Activated T-helper 17 cell treated with anti-CD3 and anti-CD28 coated beads, Interleukin-2, amount 50 U/mL, for 72 hours (primary cell): Measurements from ENCODE around the gene SLC25A12. TPM values are rescaled to one million over a fixed set of nuclear protein-coding genes. Genes with fewer than 3 reads are reported as not detected.
"Not testable (repeated sequence)": the region's sequence is repeated elsewhere in the genome, so short reads cannot be mapped to it uniquely, and the experiment has no call there.

Experiments used
- ATAC-seq: fragments of 150-1000 bp; cut with Tn5 transposase; replicated peaks from 2 replicates; pipeline ENCODE4 v1.10.0; 2021; ENCODE audit warnings: mild to moderate bottlenecking, moderate library complexity
- H3K27ac Mint-ChIP-seq: one replicate; pipeline ENCODE4 v1.8.0; 2022; ENCODE audit warnings: mixed read lengths
- H3K27me3 Mint-ChIP-seq: one replicate; pipeline ENCODE4 v1.8.0; 2022; ENCODE audit warnings: mixed read lengths
- H3K36me3 Mint-ChIP-seq: one replicate; pipeline ENCODE4 v1.8.0; 2022; ENCODE audit warnings: low read depth, mild to moderate bottlenecking, mixed read lengths
- H3K4me1 Mint-ChIP-seq: one replicate; pipeline ENCODE4 v1.8.0; 2022; ENCODE audit warnings: mixed read lengths
- H3K4me3 Mint-ChIP-seq: one replicate; pipeline ENCODE4 v1.8.0; 2022; ENCODE audit warnings: mild to moderate bottlenecking, mixed read lengths
- H3K9me3 Mint-ChIP-seq: one replicate; pipeline ENCODE4 v1.8.0; 2022; ENCODE audit warnings: mixed read lengths
- total RNA-seq, 2 donors: library from RNA; stranded (reverse); gene quantifications; one replicate each; pipeline ENCODE4 v1.2.3, GENCODE V29; 2022

SLC25A12 gene
- total RNA-seq, 2 donors from 2014 or later = 15.2 to 30.1 TPM

GRCh38 chr2:171763602-171764001 lies 130.4 kb downstream of the SLC25A12 start:
- H3K9me3 Mint-ChIP-seq = no peaks in the 10 kb centered on the region
- H3K4me3 Mint-ChIP-seq = no peak overlapping the region
- H3K27me3 Mint-ChIP-seq = no peaks in the 10 kb centered on the region
- H3K36me3 Mint-ChIP-seq = peaks cover 53% of the 10 kb centered on the region
- no peak for ATAC-seq
- H3K4me1 Mint-ChIP-seq = peaks cover 6% of the 10 kb centered on the region
- no peak overlapping the region for H3K27ac Mint-ChIP-seq

- Mint-ChIP-seq H3K27me3 (no peaks in the 10 kb centered on the region), H3K4me3 (no peak overlapping the region), H3K4me1 (peaks cover 6% of the 10 kb centered on the region), H3K36me3 (peaks cover 59% of the 10 kb centered on the region), H3K27ac (no peak overlapping the region), H3K9me3 (no peaks in the 10 kb centered on the region)
- no peak for ATAC-seq
Measured at GRCh38 chr2:171762879-171763573, 131.0 kb downstream of the SLC25A12 start.

- H3K27ac Mint-ChIP-seq, H3K4me1 Mint-ChIP-seq, H3K4me3 Mint-ChIP-seq, H3K27me3 Mint-ChIP-seq, ATAC-seq, H3K9me3 Mint-ChIP-seq: not testable (repeated sequence)
- peaks cover 66% of the 10 kb centered on the region for H3K36me3 Mint-ChIP-seq
Measured at GRCh38 chr2:171761176-171761575, 132.9 kb downstream of the SLC25A12 start.

GRCh38 chr2:171758762-171759161 lies 135.3 kb downstream of the SLC25A12 start:
- H3K27ac Mint-ChIP-seq, ATAC-seq, H3K4me1 Mint-ChIP-seq, H3K4me3 Mint-ChIP-seq, H3K9me3 Mint-ChIP-seq, H3K27me3 Mint-ChIP-seq: not testable (repeated sequence)
- peaks cover 73% of the 10 kb centered on the region for H3K36me3 Mint-ChIP-seq

- Mint-ChIP-seq H3K9me3 (no peaks in the 10 kb centered on the region), H3K36me3 (peaks cover 79% of the 10 kb centered on the region), H3K27ac (no peak overlapping the region), H3K4me1 (no peaks in the 10 kb centered on the region), H3K4me3 (no peak overlapping the region), H3K27me3 (no peaks in the 10 kb centered on the region)
- no peak for ATAC-seq
Measured at GRCh38 chr2:171754254-171754939, 139.6 kb downstream of the SLC25A12 start.

- Mint-ChIP-seq H3K36me3 (peaks cover 88% of the 10 kb centered on the region), H3K4me1 (no peaks in the 10 kb centered on the region), H3K27ac (no peak overlapping the region), H3K4me3 (no peak overlapping the region), H3K27me3 (no peaks in the 10 kb centered on the region), H3K9me3 (no peaks in the 10 kb centered on the region)
- ATAC-seq = no peak
Measured at GRCh38 chr2:171747371-171747770, 146.7 kb downstream of the SLC25A12 start.

- peaks cover 6% of the 10 kb centered on the region for H3K4me1 Mint-ChIP-seq
- no peaks in the 10 kb centered on the region for H3K9me3 Mint-ChIP-seq
- ATAC-seq = no peak
- H3K36me3 Mint-ChIP-seq = peaks cover 86% of the 10 kb centered on the region
- H3K27ac Mint-ChIP-seq = no peak overlapping the region
- H3K4me3 Mint-ChIP-seq = no peak overlapping the region
- H3K27me3 Mint-ChIP-seq = no peaks in the 10 kb centered on the region
Measured at GRCh38 chr2:171745806-171746205, 148.2 kb downstream of the SLC25A12 start.

- no peaks in the 10 kb centered on the region for H3K27me3 Mint-ChIP-seq
- H3K4me1 Mint-ChIP-seq = peaks cover 8% of the 10 kb centered on the region
- H3K4me3 Mint-ChIP-seq = no peak overlapping the region
- H3K27ac Mint-ChIP-seq = no peak overlapping the region
- H3K9me3 Mint-ChIP-seq = no peaks in the 10 kb centered on the region
- peak; percentile 77 for ATAC-seq
- peaks cover 86% of the 10 kb centered on the region for H3K36me3 Mint-ChIP-seq
Measured at GRCh38 chr2:171745141-171745540, 148.9 kb downstream of the SLC25A12 start.

GRCh38 chr2:171742760-171743159 lies 151.3 kb downstream of the SLC25A12 start:
- peaks cover 84% of the 10 kb centered on the region for H3K36me3 Mint-ChIP-seq
- no peak for ATAC-seq
- H3K27ac Mint-ChIP-seq = no peak overlapping the region
- H3K9me3 Mint-ChIP-seq = no peaks in the 10 kb centered on the region
- H3K4me3 Mint-ChIP-seq = no peak overlapping the region
- peaks cover 8% of the 10 kb centered on the region for H3K4me1 Mint-ChIP-seq
- H3K27me3 Mint-ChIP-seq = no peaks in the 10 kb centered on the region

GRCh38 chr2:171741189-171741588 lies 152.9 kb downstream of the SLC25A12 start:
- peaks cover 8% of the 10 kb centered on the region for H3K4me1 Mint-ChIP-seq
- H3K36me3 Mint-ChIP-seq = peaks cover 85% of the 10 kb centered on the region
- no peak overlapping the region for H3K4me3 Mint-ChIP-seq
- peak; percentile 57 for ATAC-seq
- H3K27me3 Mint-ChIP-seq = no peaks in the 10 kb centered on the region
- no peak overlapping the region for H3K27ac Mint-ChIP-seq
- H3K9me3 Mint-ChIP-seq = no peaks in the 10 kb centered on the region

- H3K4me3 Mint-ChIP-seq = no peak overlapping the region
- H3K36me3 Mint-ChIP-seq = peaks cover 93% of the 10 kb centered on the region
- ATAC-seq = no peak
- peaks cover 5% of the 10 kb centered on the region for H3K4me1 Mint-ChIP-seq
- H3K27ac Mint-ChIP-seq = no peak overlapping the region
- no peaks in the 10 kb centered on the region for H3K27me3 Mint-ChIP-seq
- H3K9me3 Mint-ChIP-seq = no peaks in the 10 kb centered on the region
Measured at GRCh38 chr2:171735991-171736710, 157.9 kb downstream of the SLC25A12 start.

Other genes with a start within 250 kb of the SLC25A12 start
- gene DYNC1I2, start 206.8 kb downstream of the SLC25A12 start, total RNA-seq = 10 to 100 TPM; 30.0 to 46.6 TPM
- gene HAT1, start 28.2 kb upstream of the SLC25A12 start, total RNA-seq = 10 to 100 TPM; 47.5 to 85.0 TPM
- gene METAP1D, start 105.7 kb upstream of the SLC25A12 start, total RNA-seq = 1 to 10 TPM; 4.1 to 4.8 TPM
- gene DLX1, start 191.3 kb upstream of the SLC25A12 start, total RNA-seq = not detected
- not detected for gene DLX2, start 208.7 kb upstream of the SLC25A12 start, total RNA-seq